H54 (cell line): ENCODE data around the gene HOXA1.

ENCODE experiments used
- DNase-seq: peaks from one replicate; pipeline ENCODE4 v3.0.0; 2011; ENCODE audit warnings: low spot score, mixed read lengths; ENCODE audit not compliant: insufficient read length
- FAIRE-seq: peaks from 3 replicates; lab custom pipeline; 2011; peaks lifted over from hg19 to GRCh38; lab: Jason Lieb, UNC
- POLR2A ChIP-seq: IDR thresholded peaks from 2 replicates; pipeline ENCODE4 v1.6.1; 2011; ENCODE audit warnings: low read depth, mild to moderate bottlenecking, low read length

Gene HOXA1

GRCh38 chr7:27091941-27092818, 3.6 kb downstream of the HOXA1 start:
- no peak for DNase-seq
- no peak for TF ChIP-seq POLR2A
- FAIRE-seq, result no peak

- TF ChIP-seq POLR2A, result no peak
- FAIRE-seq (no peak), DNase-seq (no peak)
These were observed 4.7 kb downstream of the HOXA1 start for GRCh38 chr7:27091105-27091504.

DNA sequence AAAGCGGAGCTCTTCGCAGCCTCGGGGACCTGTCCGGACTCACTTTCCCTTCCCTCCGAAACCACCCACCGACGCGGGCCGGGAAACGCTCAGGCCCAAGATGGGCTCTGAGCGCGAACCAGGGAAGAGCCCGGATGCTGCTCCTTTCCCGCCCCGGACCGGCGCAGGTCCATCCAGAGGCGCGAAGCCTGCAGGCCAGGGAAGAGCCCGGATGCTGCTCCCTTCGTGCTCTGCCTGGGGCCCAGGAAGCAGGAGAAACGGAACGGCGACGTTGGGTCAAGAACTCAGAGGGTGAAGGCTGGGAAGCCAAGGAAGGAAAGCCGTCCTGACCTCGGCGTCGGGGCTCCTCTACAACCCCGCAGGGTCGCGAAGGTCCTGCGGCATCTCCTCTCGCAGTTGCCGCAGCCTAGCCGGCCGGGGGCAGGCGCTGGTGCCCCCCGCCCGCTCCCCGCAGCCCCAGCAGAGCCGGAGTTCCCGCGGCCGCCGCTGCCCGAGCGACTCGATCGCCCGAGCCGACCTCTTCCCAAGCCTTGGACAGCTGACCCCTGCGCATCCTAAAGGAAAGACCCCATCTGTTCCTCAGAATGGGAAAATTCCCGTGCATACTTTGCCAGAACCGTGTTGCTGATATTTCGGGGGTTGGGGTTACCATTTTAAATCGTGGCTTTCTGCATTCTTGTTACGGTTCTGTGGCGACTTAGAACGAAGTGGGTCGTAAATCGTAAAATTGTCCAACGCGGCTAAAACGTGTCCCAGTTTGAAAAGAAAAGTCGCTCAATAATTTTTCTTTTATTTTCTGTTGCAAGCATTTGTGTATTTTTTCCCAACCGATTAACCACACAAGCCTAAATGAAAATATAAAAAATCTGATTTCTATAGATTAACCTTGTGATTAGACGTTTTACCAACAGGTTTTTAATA, 7.5 kb downstream of the HOXA1 start:
- no peak for TF ChIP-seq POLR2A
- FAIRE-seq (no peak), DNase-seq (no peak)

- FAIRE-seq, result no peak
- DNase-seq, result no peak
- TF ChIP-seq POLR2A, result no peak
These were observed 12.2 kb downstream of the HOXA1 start for GRCh38 chr7:27083646-27084045.

GRCh38 chr7:27082171-27082570, 13.6 kb downstream of the HOXA1 start:
- TF ChIP-seq POLR2A, result no peak
- peak; percentile 30 for FAIRE-seq

GRCh38 chr7:27080844-27081436, 14.9 kb downstream of the HOXA1 start:
- no peak for TF ChIP-seq POLR2A
- peak; percentile 87 for DNase-seq
- peak; percentile 91 for FAIRE-seq

More at GRCh38 chr7:27082171-27082570, 13.6 kb downstream of the HOXA1 start:
- DNase-seq, result no peak

GRCh38 chr7:27079234-27079975, 16.4 kb downstream of the HOXA1 start:
- no peak for TF ChIP-seq POLR2A
- DNase-seq, result no peak
- FAIRE-seq, result no peak

DNA sequence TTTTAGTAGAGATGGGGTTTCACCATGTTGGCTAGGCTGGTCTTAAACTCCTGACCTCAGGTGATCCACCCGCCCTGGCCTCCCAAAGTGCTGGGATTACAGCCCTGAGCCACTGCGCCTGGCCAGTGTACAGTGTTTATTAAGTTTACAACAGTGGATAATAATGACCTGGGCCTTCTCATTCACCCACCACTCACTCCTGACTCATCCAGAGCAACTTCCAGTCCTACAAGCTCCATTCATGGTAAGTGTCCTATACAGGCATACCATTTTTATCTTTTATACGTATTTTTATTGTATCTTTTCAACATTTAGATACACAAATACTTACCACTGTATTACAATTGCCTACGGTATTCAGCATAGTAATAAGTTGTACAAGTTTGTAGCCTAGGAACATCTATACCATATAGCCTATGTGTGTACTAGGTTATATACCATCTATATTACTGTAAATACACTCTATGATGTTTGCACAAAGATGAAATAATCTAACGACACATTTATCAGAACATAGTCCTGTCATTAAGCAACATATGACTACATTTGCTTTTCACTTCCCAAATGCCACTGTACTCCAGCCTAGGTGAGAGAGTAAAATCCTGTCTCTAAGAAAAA, 17.1 kb downstream of the HOXA1 start:
- FAIRE-seq (no peak), DNase-seq (no peak)
- TF ChIP-seq POLR2A, result no peak

- DNase-seq, result no peak
- TF ChIP-seq POLR2A, result no peak
- FAIRE-seq, result peak; percentile 84
These were observed 22.7 kb downstream of the HOXA1 start for GRCh38 chr7:27073076-27073475.

- FAIRE-seq (no peak), DNase-seq (no peak)
- no peak for TF ChIP-seq POLR2A
These were observed 24.0 kb downstream of the HOXA1 start for GRCh38 chr7:27071622-27072390.

DNA sequence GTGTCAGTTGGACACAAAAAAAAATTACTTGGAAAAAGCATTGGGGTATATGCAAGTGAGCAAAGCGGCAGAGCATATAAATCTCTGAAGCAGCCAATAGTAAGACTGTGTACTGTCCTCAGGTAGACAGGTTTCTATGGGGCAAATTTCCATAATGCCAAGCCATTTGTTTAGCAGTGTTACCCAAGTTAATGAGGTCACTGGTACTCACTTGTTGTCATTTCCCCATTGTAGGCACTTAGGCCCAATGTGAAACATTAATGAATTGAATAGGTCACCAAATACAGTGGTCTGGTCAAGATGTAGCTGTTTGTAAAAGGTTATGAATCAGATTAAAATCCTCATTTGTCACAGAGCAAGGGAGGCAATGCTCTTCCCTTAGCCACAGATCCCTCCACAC, 27.5 kb downstream of the HOXA1 start:
- DNase-seq, result no peak
- no peak for FAIRE-seq
- no peak for TF ChIP-seq POLR2A

GRCh38 chr7:27066148-27066547, 29.7 kb downstream of the HOXA1 start:
- DNase-seq (no peak), FAIRE-seq (peak; percentile 23)
- TF ChIP-seq POLR2A, result no peak
